ENCODE measurements around the gene CHCHD1.

The CHCHD1 gene

DNA sequence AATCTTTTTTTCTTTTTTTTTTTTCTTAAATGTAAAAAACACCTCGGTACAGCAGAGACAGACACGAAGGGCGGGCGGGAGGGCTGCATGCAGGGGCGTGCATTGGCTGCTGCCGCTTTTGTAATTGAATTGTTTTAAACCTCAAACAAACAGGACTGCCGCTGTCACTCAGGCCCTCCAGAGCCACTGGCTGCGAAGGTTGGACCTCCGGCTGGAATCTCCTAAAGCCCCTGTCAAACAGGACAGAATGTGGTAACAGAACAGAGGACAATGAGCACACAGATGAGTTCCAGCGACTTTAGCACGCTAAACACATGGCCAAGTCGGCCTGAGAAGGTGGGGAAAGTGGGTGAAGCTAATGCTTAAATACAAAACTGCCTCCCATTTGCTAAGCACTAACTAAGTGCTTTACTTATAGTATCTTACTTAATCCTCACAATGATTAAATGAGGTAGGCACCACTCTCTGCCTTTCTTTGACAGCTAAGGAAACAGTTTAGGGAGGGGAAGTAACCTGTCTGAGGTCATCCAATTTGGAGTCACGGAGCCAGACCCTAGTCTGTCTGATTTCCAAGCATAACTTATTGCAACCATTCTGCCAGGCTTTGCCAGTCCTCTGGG lies 32.5 kb downstream of the CHCHD1 start:
- WGBS, 2 experiments (ENCODE audit: insufficient coverage in 2 of 2) = 92 to 96% methylated on average over 11 of the region's 13 CpGs
- no peak overlapping the region for H3K4me3 ChIP-seq (ENCODE audit: extremely low read depth, insufficient read depth, low read length, poor library complexity, severe bottlenecking)
- H3K9me3 ChIP-seq (ENCODE audit: control insufficient read depth, low read length) = no peaks in the 10 kb centered on the region
- peaks cover 18% of the 10 kb centered on the region for H3K36me3 ChIP-seq (ENCODE audit: control insufficient read depth, insufficient read depth, low read length)
- H3K4me1 ChIP-seq (ENCODE audit: control insufficient read depth, insufficient read depth, low read length, poor library complexity, severe bottlenecking) = peaks cover 11% of the 10 kb centered on the region
- H3K27ac ChIP-seq (ENCODE audit: low read depth, low read length, severe bottlenecking) = no peak overlapping the region

DNA sequence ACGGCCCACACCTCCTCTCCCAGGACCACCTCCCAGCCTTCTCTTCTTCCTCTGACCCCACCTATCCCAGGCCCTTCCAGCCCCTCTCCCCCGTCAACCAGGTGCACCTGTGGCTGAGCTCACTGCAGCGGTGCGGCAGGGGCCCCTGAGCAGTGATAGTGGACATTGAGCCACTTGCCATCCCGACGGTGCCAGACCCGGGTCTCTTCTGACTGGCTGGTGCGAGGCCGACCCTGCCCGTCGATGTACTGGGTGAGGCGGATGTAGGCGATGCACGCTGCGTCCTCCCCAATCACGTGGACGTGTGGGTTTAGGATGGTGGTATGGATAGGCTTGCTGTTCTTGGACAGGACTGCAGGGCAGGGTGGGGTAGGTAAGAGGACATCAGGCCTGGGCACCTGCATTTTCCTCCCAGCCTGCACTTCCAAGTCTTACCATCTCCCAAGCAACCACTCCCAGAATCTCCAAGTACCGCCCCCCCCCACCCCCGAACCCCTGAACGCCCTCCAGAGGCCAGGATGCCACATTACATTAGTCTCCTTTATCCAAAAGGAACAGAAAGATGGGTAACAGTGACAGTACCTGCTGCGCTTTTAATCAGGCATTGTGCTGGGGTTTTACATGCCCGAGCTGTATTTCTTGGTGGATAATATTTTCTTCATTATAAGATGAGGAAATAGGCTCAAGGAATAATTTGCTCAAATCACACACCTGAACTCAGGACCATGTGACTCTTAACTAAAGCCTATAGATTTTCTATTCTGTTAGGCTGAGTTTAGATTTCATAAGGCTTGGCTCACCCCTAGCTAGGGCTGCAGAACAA lies 33.3 kb downstream of the CHCHD1 start:
- Histone ChIP-seq H3K36me3 (ENCODE audit: control insufficient read depth, insufficient read depth, low read length) (peaks cover 18% of the 10 kb centered on the region), H3K9me3 (ENCODE audit: control insufficient read depth, low read length) (no peaks in the 10 kb centered on the region), H3K27ac (ENCODE audit: low read depth, low read length, severe bottlenecking) (no peak overlapping the region), H3K4me3 (ENCODE audit: extremely low read depth, insufficient read depth, low read length, poor library complexity, severe bottlenecking) (no peak overlapping the region), H3K4me1 (ENCODE audit: control insufficient read depth, insufficient read depth, low read length, poor library complexity, severe bottlenecking) (peaks cover 18% of the 10 kb centered on the region)
- 88 to 95% methylated on average over 15 to 16 of the region's 22 CpGs for WGBS, 2 experiments (ENCODE audit: insufficient coverage in 2 of 2)

DNA sequence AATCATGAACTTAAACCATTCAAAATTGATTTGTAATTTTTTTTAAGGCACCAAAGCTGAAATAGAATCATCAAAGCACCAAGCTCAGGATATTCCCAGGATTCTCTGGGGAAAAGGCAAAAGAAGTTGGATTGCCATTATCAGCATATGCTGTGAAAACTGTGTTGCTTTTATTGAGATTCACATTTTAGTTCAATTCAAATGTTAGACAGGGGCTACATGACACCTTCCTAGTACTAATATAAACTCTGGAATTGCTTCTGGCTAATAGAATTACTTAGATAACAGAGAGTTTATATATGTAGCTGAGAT lies 33.8 kb downstream of the CHCHD1 start:
- H3K9me3 ChIP-seq (ENCODE audit: control insufficient read depth, low read length) = no peaks in the 10 kb centered on the region
- H3K4me3 ChIP-seq (ENCODE audit: extremely low read depth, insufficient read depth, low read length, poor library complexity, severe bottlenecking) = no peak overlapping the region
- peaks cover 19% of the 10 kb centered on the region for H3K4me1 ChIP-seq (ENCODE audit: control insufficient read depth, insufficient read depth, low read length, poor library complexity, severe bottlenecking)
- no peak overlapping the region for H3K27ac ChIP-seq (ENCODE audit: low read depth, low read length, severe bottlenecking)
- peaks cover 18% of the 10 kb centered on the region for H3K36me3 ChIP-seq (ENCODE audit: control insufficient read depth, insufficient read depth, low read length)

DNA sequence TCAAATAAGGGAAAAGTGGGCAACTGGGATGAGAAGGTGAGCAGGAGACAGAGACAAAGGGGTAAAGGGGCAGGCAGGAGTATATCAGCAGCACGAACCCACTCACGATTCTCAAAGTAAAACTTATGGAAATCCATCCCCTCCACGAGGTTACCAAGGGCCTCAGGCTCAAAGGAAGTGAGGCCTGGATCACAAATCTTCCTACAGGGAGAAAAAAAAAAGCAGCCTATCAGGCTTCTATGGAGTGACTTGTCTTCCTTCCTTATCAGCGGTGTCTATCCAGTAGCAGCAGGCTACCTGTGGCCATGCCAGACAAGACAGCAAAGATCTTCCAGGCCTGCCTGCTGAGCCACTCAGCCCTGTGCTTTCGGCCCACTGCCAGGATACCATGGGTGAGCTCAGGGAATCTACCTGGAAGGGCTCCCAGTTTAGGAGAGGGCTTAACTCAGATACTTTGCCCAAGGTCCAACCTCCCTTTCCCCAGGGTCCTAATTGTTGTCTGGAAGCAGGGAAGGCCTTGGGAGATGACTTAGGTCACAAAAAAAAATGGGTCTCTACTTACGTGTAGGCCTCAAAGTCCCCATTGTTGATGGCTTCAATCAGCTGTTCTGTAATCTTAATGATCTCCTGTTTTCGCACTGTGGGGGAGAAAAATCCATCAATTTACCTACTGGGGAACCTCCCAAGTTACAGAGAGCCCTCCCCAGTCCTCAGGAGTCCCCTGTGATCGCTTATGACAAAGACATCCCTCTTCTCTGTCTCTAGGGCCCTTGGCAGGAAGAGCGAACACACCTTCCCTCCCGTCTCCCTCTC lies 35.3 kb downstream of the CHCHD1 start:
- H3K36me3 ChIP-seq (ENCODE audit: control insufficient read depth, insufficient read depth, low read length) = peaks cover 28% of the 10 kb centered on the region
- peaks cover 19% of the 10 kb centered on the region for H3K4me1 ChIP-seq (ENCODE audit: control insufficient read depth, insufficient read depth, low read length, poor library complexity, severe bottlenecking)
- no peaks in the 10 kb centered on the region for H3K9me3 ChIP-seq (ENCODE audit: control insufficient read depth, low read length)
- H3K27ac ChIP-seq (ENCODE audit: low read depth, low read length, severe bottlenecking) = no peak overlapping the region
- H3K4me3 ChIP-seq (ENCODE audit: extremely low read depth, insufficient read depth, low read length, poor library complexity, severe bottlenecking) = no peak overlapping the region
- whole genome bisulfite sequencing, 2 experiments (ENCODE audit: insufficient coverage in 2 of 2) = 88 to 92% methylated on average over 8 to 9 of the region's 10 CpGs

DNA sequence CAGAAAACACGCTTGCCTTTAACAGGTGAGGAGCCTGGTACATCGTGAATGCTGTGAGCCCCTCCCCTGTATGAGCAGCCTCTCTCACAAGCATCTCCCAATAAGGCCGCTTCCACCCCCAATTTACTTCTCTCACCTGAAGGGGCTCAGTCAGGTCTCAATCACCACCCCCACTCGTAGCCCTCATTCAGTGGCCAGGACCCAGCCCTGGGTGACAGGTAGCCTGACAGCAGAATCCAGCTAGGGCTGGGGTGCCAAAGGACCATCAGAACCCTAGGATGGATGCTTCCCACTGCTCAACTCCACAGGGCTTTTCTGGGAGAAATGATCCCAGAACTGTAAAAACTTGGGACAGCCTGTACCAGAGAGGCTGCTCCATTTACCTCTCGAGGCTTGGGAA lies 36.0 kb downstream of the CHCHD1 start:
- Histone ChIP-seq H3K4me3 (ENCODE audit: extremely low read depth, insufficient read depth, low read length, poor library complexity, severe bottlenecking) (no peak overlapping the region), H3K36me3 (ENCODE audit: control insufficient read depth, insufficient read depth, low read length) (peaks cover 31% of the 10 kb centered on the region), H3K27ac (ENCODE audit: low read depth, low read length, severe bottlenecking) (no peak overlapping the region), H3K9me3 (ENCODE audit: control insufficient read depth, low read length) (no peaks in the 10 kb centered on the region), H3K4me1 (ENCODE audit: control insufficient read depth, insufficient read depth, low read length, poor library complexity, severe bottlenecking) (peaks cover 19% of the 10 kb centered on the region)
- WGBS, 2 experiments (ENCODE audit: insufficient coverage in 2 of 2) = 90 to 97% methylated on average over 5 of the region's 5 CpGs

DNA sequence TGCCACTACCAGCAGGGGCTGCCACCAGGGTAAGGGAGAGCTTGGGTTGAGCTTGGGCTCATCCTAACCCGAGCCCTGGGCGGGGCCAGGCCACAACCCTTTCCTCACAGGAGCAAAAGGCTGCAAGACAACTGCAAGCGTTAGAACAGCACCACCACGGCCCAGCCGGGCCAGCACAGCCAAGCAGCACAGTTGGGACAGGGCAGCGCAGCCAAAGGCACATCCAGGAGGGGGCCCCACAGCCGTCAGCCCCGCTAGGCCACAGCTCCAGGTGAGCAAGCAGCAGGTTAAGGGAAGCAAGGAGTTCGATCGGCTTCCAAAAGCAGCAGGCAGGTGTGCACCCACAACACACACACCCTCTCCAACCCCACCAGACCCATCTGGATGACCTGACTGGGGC lies 36.6 kb downstream of the CHCHD1 start:
- Histone ChIP-seq H3K36me3 (ENCODE audit: control insufficient read depth, insufficient read depth, low read length) (peaks cover 33% of the 10 kb centered on the region), H3K27ac (ENCODE audit: low read depth, low read length, severe bottlenecking) (no peak overlapping the region), H3K4me1 (ENCODE audit: control insufficient read depth, insufficient read depth, low read length, poor library complexity, severe bottlenecking) (peaks cover 19% of the 10 kb centered on the region), H3K9me3 (ENCODE audit: control insufficient read depth, low read length) (no peaks in the 10 kb centered on the region), H3K4me3 (ENCODE audit: extremely low read depth, insufficient read depth, low read length, poor library complexity, severe bottlenecking) (no peak overlapping the region)
- 91 to 93% methylated on average over 8 of the region's 10 CpGs for whole genome bisulfite sequencing, 2 experiments (ENCODE audit: insufficient coverage in 2 of 2)

DNA sequence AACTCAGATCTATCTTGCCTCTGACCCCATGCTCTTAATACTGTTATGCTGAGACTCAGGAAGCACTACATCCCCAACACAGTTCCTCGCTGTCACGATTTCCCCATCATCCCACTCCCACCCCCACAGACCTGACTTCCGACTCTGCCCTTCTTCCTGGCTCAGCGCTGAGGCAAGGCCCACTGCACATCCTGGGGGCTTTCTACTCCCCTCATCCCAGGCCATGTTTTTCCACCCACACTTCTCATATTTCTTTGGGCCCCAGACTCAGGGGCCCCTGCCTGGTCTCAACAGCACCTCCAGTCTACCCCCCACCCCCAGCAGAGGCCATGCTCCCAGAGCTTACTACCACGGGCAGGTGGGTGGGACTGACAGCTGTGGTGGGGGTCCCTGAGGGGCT lies 37.2 kb downstream of the CHCHD1 start:
- Histone ChIP-seq H3K4me3 (ENCODE audit: extremely low read depth, insufficient read depth, low read length, poor library complexity, severe bottlenecking) (no peak overlapping the region), H3K27ac (ENCODE audit: low read depth, low read length, severe bottlenecking) (no peak overlapping the region), H3K36me3 (ENCODE audit: control insufficient read depth, insufficient read depth, low read length) (peaks cover 38% of the 10 kb centered on the region), H3K4me1 (ENCODE audit: control insufficient read depth, insufficient read depth, low read length, poor library complexity, severe bottlenecking) (peaks cover 19% of the 10 kb centered on the region), H3K9me3 (ENCODE audit: control insufficient read depth, low read length) (no peaks in the 10 kb centered on the region)
- WGBS, 2 experiments (ENCODE audit: insufficient coverage in 2 of 2) = 89 to 93% methylated on average over 3 to 5 of the region's 5 CpGs

DNA sequence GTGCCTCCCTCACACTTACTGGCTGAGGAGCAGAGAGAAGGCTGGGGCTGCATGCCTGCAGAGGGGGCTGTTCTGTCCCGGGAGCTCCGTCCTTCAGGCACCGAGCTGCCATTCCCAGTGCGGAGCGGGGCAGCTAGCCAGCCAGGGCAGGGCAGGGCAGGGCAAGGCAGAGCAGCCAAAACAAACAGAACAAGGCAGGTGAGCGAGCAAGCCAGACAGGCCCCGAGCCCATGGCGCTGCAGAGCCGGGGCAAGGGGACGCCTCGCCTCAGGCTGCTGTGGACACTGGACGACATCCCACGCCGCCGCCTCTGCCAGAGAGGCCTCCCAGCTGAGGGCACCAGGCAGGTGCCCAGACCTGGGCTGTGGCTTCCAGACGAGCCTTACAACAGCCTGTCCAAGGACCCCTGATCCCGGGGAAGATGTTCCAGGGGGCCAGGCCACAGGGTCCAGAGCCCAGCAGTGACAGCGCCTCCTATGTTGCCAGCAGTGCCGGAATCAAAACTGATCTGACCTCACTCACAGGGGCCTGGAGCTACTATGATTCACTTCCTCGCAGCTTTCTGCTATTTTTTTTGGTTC lies 37.8 kb downstream of the CHCHD1 start:
- H3K4me1 ChIP-seq (ENCODE audit: control insufficient read depth, insufficient read depth, low read length, poor library complexity, severe bottlenecking) = peaks cover 19% of the 10 kb centered on the region
- peaks cover 38% of the 10 kb centered on the region for H3K36me3 ChIP-seq (ENCODE audit: control insufficient read depth, insufficient read depth, low read length)
- H3K9me3 ChIP-seq (ENCODE audit: control insufficient read depth, low read length) = no peaks in the 10 kb centered on the region
- WGBS, 2 experiments (ENCODE audit: insufficient coverage in 2 of 2) = 90 to 96% methylated on average over 19 to 20 of the region's 20 CpGs
- H3K27ac ChIP-seq (ENCODE audit: low read depth, low read length, severe bottlenecking) = no peak overlapping the region
- H3K4me3 ChIP-seq (ENCODE audit: extremely low read depth, insufficient read depth, low read length, poor library complexity, severe bottlenecking) = no peak overlapping the region

DNA sequence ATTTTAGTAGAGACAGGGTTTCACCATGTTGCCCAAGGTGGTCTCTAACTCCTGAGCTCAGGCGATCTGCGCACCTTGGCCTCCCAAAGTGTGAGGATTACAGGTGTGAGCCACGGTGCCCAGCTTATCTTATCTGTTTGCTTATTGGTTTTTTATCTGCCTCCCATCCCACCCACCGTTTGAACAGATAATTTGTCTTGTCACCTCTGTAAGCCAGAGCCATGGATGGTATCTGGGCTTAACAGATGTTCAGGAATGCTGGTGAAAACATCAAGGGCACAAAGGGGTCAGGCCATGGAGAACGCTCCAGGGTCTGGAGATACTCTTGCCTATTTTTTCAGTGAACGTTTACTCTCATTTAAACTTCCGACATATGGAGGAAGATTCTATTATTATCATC lies 41.5 kb downstream of the CHCHD1 start:
- WGBS, 2 experiments (ENCODE audit: insufficient coverage in 2 of 2) = 95 to 96% methylated on average over 5 to 6 of the region's 7 CpGs
- H3K4me3 ChIP-seq (ENCODE audit: extremely low read depth, insufficient read depth, low read length, poor library complexity, severe bottlenecking) = no peak overlapping the region
- peaks cover 37% of the 10 kb centered on the region for H3K36me3 ChIP-seq (ENCODE audit: control insufficient read depth, insufficient read depth, low read length)

DNA sequence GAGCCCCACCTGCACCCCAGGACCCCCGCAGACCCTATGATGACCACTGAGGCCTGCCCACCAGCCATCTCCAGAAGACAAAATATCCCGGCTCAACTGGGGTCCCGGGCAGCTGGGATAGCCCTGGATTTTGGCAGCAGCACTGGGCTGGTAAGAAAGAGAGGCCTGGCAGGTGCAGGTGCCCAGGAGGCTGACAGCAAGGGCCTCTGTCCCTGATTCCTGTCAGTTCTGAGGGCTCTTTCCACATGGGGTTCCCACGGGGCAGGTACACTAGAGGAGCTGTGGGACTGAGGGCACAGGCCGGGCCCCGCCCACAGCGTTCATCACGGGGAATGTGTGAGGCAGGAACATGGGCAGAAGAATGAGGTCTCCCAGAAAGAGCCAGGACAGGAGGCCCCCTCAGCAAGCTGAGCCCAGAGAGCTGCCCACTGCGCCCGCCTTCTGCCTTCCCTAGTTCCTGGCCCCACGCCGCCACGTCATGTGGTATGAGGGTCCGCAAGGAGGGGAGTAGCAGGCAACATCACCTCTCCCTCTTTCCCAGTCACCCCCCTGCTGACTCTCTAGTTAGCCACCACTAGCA lies 42.4 kb downstream of the CHCHD1 start:
- Histone ChIP-seq H3K9me3 (ENCODE audit: control insufficient read depth, low read length) (no peaks in the 10 kb centered on the region), H3K36me3 (ENCODE audit: control insufficient read depth, insufficient read depth, low read length) (peaks cover 40% of the 10 kb centered on the region), H3K4me3 (ENCODE audit: extremely low read depth, insufficient read depth, low read length, poor library complexity, severe bottlenecking) (no peak overlapping the region), H3K27ac (ENCODE audit: low read depth, low read length, severe bottlenecking) (no peak overlapping the region), H3K4me1 (ENCODE audit: control insufficient read depth, insufficient read depth, low read length, poor library complexity, severe bottlenecking) (peaks cover 10% of the 10 kb centered on the region)
- 95% methylated on average over 12 to 14 of the region's 14 CpGs for WGBS, 2 experiments (ENCODE audit: insufficient coverage in 2 of 2)

More for the DNA sequence above, 41.5 kb downstream of the CHCHD1 start:
- no peaks in the 10 kb centered on the region for H3K9me3 ChIP-seq (ENCODE audit: control insufficient read depth, low read length)
- peaks cover 11% of the 10 kb centered on the region for H3K4me1 ChIP-seq (ENCODE audit: control insufficient read depth, insufficient read depth, low read length, poor library complexity, severe bottlenecking)
- H3K27ac ChIP-seq (ENCODE audit: low read depth, low read length, severe bottlenecking) = no peak overlapping the region
